HCT116 (cell line): ENCODE results near the gene HMGN2. TPM values are rescaled to one million over a fixed set of nuclear protein-coding genes. Genes with fewer than 3 reads are reported as not detected.

Source experiments
- ATAC-seq: fragments of 200-7000 bp; cut with Tn5 transposase; 2 replicates; pipeline ENCODE4 v1.9.1; 2020; ENCODE audit warnings: mild to moderate bottlenecking, moderate library complexity
- BruUV-seq: library from RNA; stranded (reverse); fragments of 400-500 nt; replicated peaks from 2 replicates; lab custom pipeline; 2021; lab: Mats Ljungman, UMichigan
- CTCF ChIA-PET: fragments of 300-600 bp; sonication (Branson Sonifier 250); formaldehyde crosslinking; loops from one replicate; lab custom pipeline; 2021; ENCODE audit warnings: antibody characterized with exemption; lab: Charles Lee
- POLR2A ChIA-PET: fragments of 300-600, 350-600 bp; sonication (Branson Sonifier 250); formaldehyde crosslinking; loops from one replicate; lab custom pipeline; 2021; ENCODE audit warnings: antibody characterized with exemption; lab: Charles Lee
- RAD21 ChIA-PET, 2 experiments: fragments of 300-600 bp; sonication (Branson Sonifier 250); formaldehyde crosslinking; loops; one replicate each; lab custom pipeline; 2023; ENCODE audit warnings: low total read pairs in 2 of 2; ENCODE audit not compliant: uncharacterized antibody in 2 of 2, unreplicated experiment in 2 of 2, low non-redundant PET in 1 of 2; lab: Charles Lee
- DNase-seq: peaks from one replicate; pipeline ENCODE4 v3.0.0-alpha.2; 2010; ENCODE audit warnings: low read depth, low spot score
- H2AFZ ChIP-seq: fragments of 200-600 bp; shearing (Covaris generic), sonication (generic); 2 replicates; pipeline ENCODE4 v1.6.1; 2017; ENCODE audit warnings: low read depth, mixed run types, mixed read lengths, antibody characterized with exemption, low read length; ENCODE audit not compliant: poor library complexity, severe bottlenecking
- H3K27ac ChIP-seq: 2 replicates; pipeline ENCODE4 v1.5.1; 2012; ENCODE audit warnings: low read depth, low read length
- H3K27me3 ChIP-seq: fragments of 200-600 bp; sonication (generic); 2 replicates; pipeline ENCODE4 v1.6.1; 2016; ENCODE audit warnings: mixed run types, low read length, mixed read lengths; ENCODE audit not compliant: insufficient read depth
- H3K36me3 ChIP-seq, 2 experiments: fragments of 200-500 bp in 1 of 2; fragments of 200-600 bp in 1 of 2; sonication (Bioruptor generic) in 1 of 2; sonication (generic) in 1 of 2; 2 replicates each; pipeline versions ENCODE4 v1.5.1 to v1.6.1; 2014 to 2016; ENCODE audit warnings: low read length in 2 of 2, inconsistent platforms in 1 of 2, mixed read lengths in 1 of 2, mixed run types in 1 of 2; ENCODE audit not compliant: insufficient read depth in 2 of 2, control insufficient read depth in 1 of 2
- H3K4me1 ChIP-seq, 2 experiments: fragments of 200-600 bp in 1 of 2; sonication (generic) in 1 of 2; 2 replicates each; pipeline versions ENCODE4 v1.5.1 to v1.6.1; 2012 to 2017; ENCODE audit warnings: low read length in 2 of 2, inconsistent platforms in 1 of 2, mild to moderate bottlenecking in 1 of 2, mixed read lengths in 1 of 2, mixed run types in 1 of 2, moderate library complexity in 1 of 2; ENCODE audit not compliant: insufficient read depth in 2 of 2, control insufficient read depth in 1 of 2
- H3K4me2 ChIP-seq: fragments of 200-600 bp; sonication (generic); 2 replicates; pipeline ENCODE4 v1.6.1; 2017; ENCODE audit warnings: mixed run types, low read length, mixed read lengths
- H3K4me3 ChIP-seq, 2 experiments: fragments of 200-600 bp in 1 of 2; sonication (generic) in 1 of 2; replicated peaks in 1 of 2; 2 replicates each; pipeline ENCODE4 v1.5.1; 2011 to 2016; ENCODE audit warnings: low read length in 2 of 2, control low read depth in 1 of 2, low read depth in 1 of 2, mild to moderate bottlenecking in 1 of 2, mixed read lengths in 1 of 2, mixed run types in 1 of 2
- H3K79me2 ChIP-seq: fragments of 200-600 bp; sonication (generic); 2 replicates; pipeline ENCODE4 v1.6.1; 2017; ENCODE audit warnings: mild to moderate bottlenecking, mixed run types, low read length, moderate library complexity, mixed read lengths; ENCODE audit not compliant: insufficient read depth
- H3K9ac ChIP-seq: fragments of 200-600 bp; sonication (generic); 2 replicates; pipeline ENCODE4 v1.6.1; 2016; ENCODE audit warnings: low read length, mixed read lengths
- H3K9me2 ChIP-seq: fragments of 200-600 bp; sonication (generic), shearing (Covaris generic); 2 replicates; pipeline ENCODE4 v1.6.1; 2017; ENCODE audit warnings: mixed run types, mild to moderate bottlenecking, moderate library complexity; ENCODE audit not compliant: insufficient read depth
- H3K9me3 ChIP-seq, 2 experiments: fragments of 200-500 bp in 1 of 2; fragments of 200-600 bp in 1 of 2; sonication (Bioruptor generic) in 1 of 2; sonication (generic) in 1 of 2; 2 replicates each; pipeline ENCODE4 v1.6.1; 2014 to 2017; ENCODE audit warnings: low read length in 2 of 2, mixed read lengths in 2 of 2, inconsistent platforms in 1 of 2, low read depth in 1 of 2, mild to moderate bottlenecking in 1 of 2, mixed run types in 1 of 2, moderate library complexity in 1 of 2; ENCODE audit not compliant: control insufficient read depth in 1 of 2, insufficient read depth in 1 of 2
- H4K20me1 ChIP-seq: fragments of 200-600 bp; sonication (generic), shearing (Covaris generic); 2 replicates; pipeline ENCODE4 v1.6.1; 2017; ENCODE audit warnings: mixed run types, mild to moderate bottlenecking, moderate library complexity; ENCODE audit not compliant: insufficient read depth
- EGR1 ChIP-seq: IDR thresholded peaks from 2 replicates; pipeline ENCODE4 v1.6.1; 2012; ENCODE audit warnings: low read depth
- EZH2phosphoT487 ChIP-seq: fragments of 200-600 bp; IDR thresholded peaks from 2 replicates; pipeline ENCODE4 v1.6.1; 2018; ENCODE audit warnings: antibody characterized with exemption, borderline replicate concordance
- POLR2AphosphoS5 ChIP-seq: IDR thresholded peaks from 2 replicates; pipeline ENCODE4 v1.6.1; 2011; ENCODE audit warnings: mild to moderate bottlenecking, low read depth, low read length, moderate library complexity
- RAD21 ChIP-seq: IDR thresholded peaks from 2 replicates; pipeline ENCODE4 v1.6.1; 2012; ENCODE audit warnings: low read depth, mild to moderate bottlenecking
- SRF ChIP-seq: IDR thresholded peaks from 2 replicates; pipeline ENCODE4 v1.6.1; 2012; ENCODE audit warnings: low read depth
- intact Hi-C: fragments of 100-400 bp; cut with micrococcal nuclease; formaldehyde crosslinking; loops from 2 replicates; pipeline ENCODE4 v1.10.0; 2022
- total RNA-seq: library from RNA; stranded (reverse); gene quantifications from one replicate; pipeline ENCODE4 v1.2.1, GENCODE V29; 2021; ENCODE audit not compliant: unreplicated experiment
- TF ChIP-seq, protein P1 (sequence below): IDR thresholded peaks from 2 replicates; pipeline ENCODE4 v1.6.1; 2012; ENCODE audit warnings: low read depth

Gene HMGN2
- total RNA-seq, 1 experiment from 2014 or later = 483 TPM

DNA sequence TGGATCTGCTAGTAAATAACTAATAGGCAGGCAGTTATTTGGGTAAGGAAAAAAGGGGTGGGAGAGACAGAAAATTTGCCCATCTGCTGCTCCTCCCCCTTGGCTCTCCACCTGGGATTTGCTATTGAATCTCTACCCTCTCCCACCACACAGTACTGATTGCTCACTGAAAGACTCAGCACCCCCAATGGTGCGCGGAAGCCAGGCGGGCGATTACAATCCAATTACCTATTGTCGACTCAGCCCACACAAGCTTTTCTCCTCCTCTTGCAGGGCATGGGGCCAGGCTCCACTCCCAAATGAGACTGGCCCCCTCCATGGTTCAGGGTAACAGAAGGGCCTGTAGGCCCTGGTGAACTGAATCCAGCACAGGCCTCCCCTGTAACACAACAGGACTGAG, 2.7 kb upstream of the HMGN2 start (continued):
- TF ChIP-seq, protein P1, sequence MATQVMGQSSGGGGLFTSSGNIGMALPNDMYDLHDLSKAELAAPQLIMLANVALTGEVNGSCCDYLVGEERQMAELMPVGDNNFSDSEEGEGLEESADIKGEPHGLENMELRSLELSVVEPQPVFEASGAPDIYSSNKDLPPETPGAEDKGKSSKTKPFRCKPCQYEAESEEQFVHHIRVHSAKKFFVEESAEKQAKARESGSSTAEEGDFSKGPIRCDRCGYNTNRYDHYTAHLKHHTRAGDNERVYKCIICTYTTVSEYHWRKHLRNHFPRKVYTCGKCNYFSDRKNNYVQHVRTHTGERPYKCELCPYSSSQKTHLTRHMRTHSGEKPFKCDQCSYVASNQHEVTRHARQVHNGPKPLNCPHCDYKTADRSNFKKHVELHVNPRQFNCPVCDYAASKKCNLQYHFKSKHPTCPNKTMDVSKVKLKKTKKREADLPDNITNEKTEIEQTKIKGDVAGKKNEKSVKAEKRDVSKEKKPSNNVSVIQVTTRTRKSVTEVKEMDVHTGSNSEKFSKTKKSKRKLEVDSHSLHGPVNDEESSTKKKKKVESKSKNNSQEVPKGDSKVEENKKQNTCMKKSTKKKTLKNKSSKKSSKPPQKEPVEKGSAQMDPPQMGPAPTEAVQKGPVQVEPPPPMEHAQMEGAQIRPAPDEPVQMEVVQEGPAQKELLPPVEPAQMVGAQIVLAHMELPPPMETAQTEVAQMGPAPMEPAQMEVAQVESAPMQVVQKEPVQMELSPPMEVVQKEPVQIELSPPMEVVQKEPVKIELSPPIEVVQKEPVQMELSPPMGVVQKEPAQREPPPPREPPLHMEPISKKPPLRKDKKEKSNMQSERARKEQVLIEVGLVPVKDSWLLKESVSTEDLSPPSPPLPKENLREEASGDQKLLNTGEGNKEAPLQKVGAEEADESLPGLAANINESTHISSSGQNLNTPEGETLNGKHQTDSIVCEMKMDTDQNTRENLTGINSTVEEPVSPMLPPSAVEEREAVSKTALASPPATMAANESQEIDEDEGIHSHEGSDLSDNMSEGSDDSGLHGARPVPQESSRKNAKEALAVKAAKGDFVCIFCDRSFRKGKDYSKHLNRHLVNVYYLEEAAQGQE = no peak
- TF ChIP-seq EGR1 (no peak), EZH2phosphoT487 (no peak)

DNA sequence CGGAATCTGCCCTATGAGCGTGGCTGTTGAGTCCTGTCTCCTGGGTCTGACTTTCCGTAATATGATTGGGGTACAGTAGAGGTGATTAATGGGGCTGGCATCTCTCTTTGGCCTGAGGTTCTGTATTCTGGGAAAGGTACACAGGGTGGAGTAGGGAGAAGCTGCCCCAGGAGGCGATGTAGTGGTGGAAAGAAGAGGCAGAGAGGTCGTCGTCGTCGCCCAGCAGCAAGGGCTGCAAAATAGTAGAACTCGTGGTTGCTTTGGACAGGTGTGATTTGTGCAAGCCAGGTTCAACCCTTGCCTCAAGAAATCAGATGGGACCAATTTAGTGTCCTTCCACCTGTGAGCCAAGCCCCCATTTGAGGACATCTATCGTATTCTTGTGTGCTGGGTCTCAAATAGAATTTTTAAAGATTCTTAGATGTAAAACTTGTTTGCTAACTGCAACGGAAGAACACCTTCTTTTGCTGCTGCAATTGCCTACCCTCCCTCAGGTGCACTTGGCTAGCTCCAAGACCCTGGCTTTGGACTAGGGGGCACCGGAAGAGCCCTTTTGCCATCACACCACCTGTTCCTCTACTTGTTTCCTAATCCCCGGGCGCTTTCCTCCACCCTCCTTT, 1.3 kb upstream of the HMGN2 start:
- Histone ChIP-seq H3K4me2 (peak overlapping the region; percentile 99), H3K9me3 (no peaks in the 10 kb centered on the region), H4K20me1 (peaks cover 20% of the 10 kb centered on the region; the same call in 1 of the 2 replicates), H3K27me3 (no peaks in the 10 kb centered on the region), H2AFZ (no peak overlapping the region), H3K4me3 (peak overlapping the region; percentile 60 to 83; a peak in 3 of 4 replicates), H3K9ac (peak overlapping the region; percentile 99; the same call in 1 of the 2 replicates), H3K36me3 (peaks cover 14 to 36% of the 10 kb centered on the region in 2 experiments), H3K79me2 (peaks cover 22% of the 10 kb centered on the region), H3K27ac (peak overlapping the region; percentile 100; the same call in 1 of the 2 replicates), H3K4me1 (peaks cover 13 to 39% of the 10 kb centered on the region in 2 experiments), H3K9me2 (no peaks in the 10 kb centered on the region)
- ATAC-seq (no peak), DNase-seq (no peak)
- POLR2A ChIA-PET = interaction anchor here (0.7 to 1.1 kb wide), 2 partner anchors 13 to 38 kb away, joined by 3 to 4 read pairs; no protein-coding TSS in a partner anchor
- RAD21 ChIA-PET = interaction anchor here in 1 of 2 experiments (0.7 kb wide), 1 partner anchor 36 kb away, joined by 3 read pairs; no protein-coding TSS in a partner anchor
- CTCF ChIA-PET = interaction anchor here (1.0 to 2.0 kb wide), 6 partner anchors 11 to 318 kb away, joined by 3 to 9 read pairs (median 4); no protein-coding TSS in a partner anchor
- no peak for TF ChIP-seq RAD21
- TF ChIP-seq POLR2AphosphoS5 = peak; percentile 20; the same call in 1 of the 2 replicates
- no peak for TF ChIP-seq SRF
- no TSS peak for BruUV-seq
- intact Hi-C loops = no loop called here
